ENCODE results near the gene GAA.

DNA sequence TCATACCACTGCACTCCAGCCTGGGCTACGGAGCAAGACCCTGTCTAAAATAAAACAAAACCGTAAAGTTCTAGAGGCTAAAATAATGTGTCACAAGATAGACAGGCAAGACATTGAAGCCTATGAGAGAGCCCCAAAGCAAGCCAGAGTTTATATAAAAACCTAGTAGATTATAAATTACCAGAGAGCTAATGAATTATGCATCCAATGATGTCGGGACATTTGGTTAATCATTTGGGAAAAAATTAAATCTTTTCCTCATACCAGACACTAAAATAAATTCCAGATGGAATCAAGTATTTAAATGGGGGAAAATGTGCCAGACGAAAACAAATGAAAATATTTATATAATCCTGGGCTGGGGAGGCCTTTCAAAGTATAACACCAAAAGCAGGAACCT is 40.7 kb upstream of the GAA start:
- TF ChIP-seq, protein P1, sequence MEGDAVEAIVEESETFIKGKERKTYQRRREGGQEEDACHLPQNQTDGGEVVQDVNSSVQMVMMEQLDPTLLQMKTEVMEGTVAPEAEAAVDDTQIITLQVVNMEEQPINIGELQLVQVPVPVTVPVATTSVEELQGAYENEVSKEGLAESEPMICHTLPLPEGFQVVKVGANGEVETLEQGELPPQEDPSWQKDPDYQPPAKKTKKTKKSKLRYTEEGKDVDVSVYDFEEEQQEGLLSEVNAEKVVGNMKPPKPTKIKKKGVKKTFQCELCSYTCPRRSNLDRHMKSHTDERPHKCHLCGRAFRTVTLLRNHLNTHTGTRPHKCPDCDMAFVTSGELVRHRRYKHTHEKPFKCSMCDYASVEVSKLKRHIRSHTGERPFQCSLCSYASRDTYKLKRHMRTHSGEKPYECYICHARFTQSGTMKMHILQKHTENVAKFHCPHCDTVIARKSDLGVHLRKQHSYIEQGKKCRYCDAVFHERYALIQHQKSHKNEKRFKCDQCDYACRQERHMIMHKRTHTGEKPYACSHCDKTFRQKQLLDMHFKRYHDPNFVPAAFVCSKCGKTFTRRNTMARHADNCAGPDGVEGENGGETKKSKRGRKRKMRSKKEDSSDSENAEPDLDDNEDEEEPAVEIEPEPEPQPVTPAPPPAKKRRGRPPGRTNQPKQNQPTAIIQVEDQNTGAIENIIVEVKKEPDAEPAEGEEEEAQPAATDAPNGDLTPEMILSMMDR (IDR thresholded peaks at IDR 0.05): no peak
- no peak for TF ChIP-seq POLR2A (IDR thresholded peaks at IDR 0.05)
